SU-DHL-6 (cell line): ENCODE data around the gene HSPA12A.

Experiments used
- CTCF ChIP-seq: fragments of 200-600 bp; sonication (generic); IDR thresholded peaks from one replicate; pipeline ENCODE4 v1.5.1; 2017; ENCODE audit warnings: antibody characterized with exemption, mild to moderate bottlenecking, low read length, moderate library complexity; ENCODE audit not compliant: insufficient read depth, poor library complexity, severe bottlenecking
- EZH2phosphoT487 ChIP-seq: fragments of 200-600 bp; sonication (generic), shearing (Covaris generic); conservative IDR thresholded peaks from 2 replicates; pipeline ENCODE4 v1.6.1; 2018; ENCODE audit warnings: mild to moderate bottlenecking, antibody characterized with exemption, low read length, moderate library complexity, mixed read lengths

- no peak for TF ChIP-seq CTCF
- no peak for TF ChIP-seq EZH2phosphoT487
These were observed 44.8 kb upstream of the HSPA12A start for GRCh38 chr10:116787053-116787659.
